Stimulated activated CD4-positive, alpha-beta T cell treated with anti-CD3 and anti-CD28 coated beads, Interleukin-4, amount 100 ng/mL, for 48 hours (primary cell): Measurements from ENCODE around the gene CERS5.
"Not testable (repeated sequence)": the region's sequence is repeated elsewhere in the genome, so short reads cannot be mapped to it uniquely, and the experiment has no call there.

Experiments
- DNase-seq, 2 donors: peaks; one replicate each; pipeline ENCODE4 v3.0.0-alpha.2; 2020; ENCODE audit warnings: low read depth in 2 of 2

CERS5 gene

GRCh38 chr12:50103767-50104321, 63.3 kb downstream of the CERS5 start, which contains the start of gene GPD1:
Gene GPD1, plus strand, starts transcription at chr12:50104008. Its CDS starts 43 bp downstream, at chr12:50104051.
- no peak for DNase-seq

GRCh38 chr12:50103351-50103750, 63.8 kb downstream of the CERS5 start:
- no peak for DNase-seq

- DNase-seq: no peak
These were observed 64.4 kb downstream of the CERS5 start for GRCh38 chr12:50102646-50103309.

GRCh38 chr12:50102131-50102531, 65.0 kb downstream of the CERS5 start:
- no peak for DNase-seq

- DNase-seq: no peak
These were observed 65.5 kb downstream of the CERS5 start for GRCh38 chr12:50101663-50102062.

DNA sequence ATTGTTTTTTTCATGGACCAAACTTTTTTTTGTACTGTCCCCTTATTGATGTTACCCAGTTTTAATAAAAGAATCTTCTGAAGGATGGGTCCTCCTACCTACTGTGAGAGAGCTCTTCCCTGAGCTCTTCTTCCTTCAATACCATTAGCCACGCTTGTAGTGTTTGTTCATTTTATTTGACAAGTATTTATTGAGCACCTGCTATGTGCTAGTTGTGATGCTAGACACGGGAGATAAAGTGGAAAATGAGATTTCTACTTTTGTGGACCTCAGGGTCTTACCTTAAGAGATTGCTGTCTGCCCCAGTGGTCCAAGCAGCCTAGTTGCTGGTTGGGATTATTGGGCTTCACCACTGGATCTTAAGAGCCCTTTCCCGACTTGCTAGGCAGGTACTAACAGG, 66.6 kb downstream of the CERS5 start:
- DNase-seq: no peak

DNA sequence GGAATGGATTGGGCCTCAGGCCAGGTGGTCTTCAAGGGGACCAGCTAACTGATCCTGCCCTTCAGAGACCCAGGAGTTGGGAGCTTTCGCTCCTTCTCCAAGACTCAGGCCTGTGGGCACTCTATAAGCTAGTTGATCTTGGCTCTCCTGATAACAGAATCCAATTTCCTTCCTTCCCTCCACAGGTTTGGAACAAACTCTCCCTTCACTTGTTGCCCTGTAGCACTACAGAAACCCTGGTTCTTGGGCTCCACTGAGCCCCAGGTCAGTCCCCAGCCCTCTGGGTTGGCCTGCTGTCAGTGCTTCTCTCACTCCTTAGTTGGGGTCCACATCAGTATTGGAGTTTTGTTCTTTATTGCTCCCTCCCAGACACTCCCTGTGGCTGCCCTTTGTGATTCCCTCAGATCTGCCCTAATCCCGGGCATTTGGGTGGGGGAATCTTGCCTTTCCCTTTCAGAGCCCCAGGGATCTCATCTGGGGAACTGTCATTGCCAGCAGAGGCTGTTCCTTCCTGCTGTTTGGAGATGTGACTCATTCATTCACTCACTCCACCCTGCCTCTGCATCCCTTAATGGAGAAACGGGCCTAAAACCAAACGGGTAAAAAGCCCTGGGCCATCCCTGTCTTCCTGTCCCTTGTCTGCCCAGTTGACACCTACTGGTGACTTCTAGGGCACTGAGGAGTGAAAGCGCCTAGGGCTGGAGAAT, 67.7 kb downstream of the CERS5 start:
- DNase-seq: no peak

DNA sequence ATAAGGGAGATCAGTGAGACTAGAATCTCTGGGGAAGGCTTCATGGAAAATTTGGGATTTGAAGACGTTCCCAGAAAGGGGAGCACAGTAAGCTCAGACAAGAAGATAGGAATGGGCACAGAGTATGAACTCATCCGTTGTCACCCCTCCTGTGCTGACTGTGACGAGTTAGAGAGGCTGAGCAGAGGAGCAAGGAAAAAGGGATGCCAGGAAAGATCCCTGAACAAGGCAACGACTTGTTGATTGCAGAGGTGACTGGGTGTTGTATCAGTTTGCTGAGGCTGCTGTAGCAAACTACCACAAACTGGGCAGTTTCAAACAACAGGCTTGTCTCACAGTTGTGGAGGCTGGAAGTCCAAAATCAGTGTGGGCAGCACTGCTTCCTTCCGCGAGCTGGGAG, 69.2 kb downstream of the CERS5 start:
- no peak for DNase-seq

DNA sequence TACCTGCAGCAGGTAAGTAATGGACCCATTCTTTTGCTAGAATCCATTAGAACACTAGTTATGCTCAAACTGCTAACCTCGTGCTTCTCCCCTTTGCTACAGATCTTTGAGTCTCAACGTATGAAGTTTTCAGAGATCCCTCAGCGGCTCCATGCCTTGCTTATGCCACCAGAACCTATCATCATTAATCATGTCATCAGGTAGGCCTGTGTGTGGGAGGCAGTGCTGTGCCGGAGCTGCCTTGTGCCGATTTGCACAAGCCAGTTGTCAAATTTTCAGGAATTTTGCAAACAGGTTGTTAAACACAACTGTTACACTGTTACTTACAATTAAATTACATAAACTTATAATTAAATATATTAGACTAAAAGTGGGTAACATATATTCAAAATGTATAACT, 76.8 kb downstream of the CERS5 start:
- no peak for DNase-seq

DNA sequence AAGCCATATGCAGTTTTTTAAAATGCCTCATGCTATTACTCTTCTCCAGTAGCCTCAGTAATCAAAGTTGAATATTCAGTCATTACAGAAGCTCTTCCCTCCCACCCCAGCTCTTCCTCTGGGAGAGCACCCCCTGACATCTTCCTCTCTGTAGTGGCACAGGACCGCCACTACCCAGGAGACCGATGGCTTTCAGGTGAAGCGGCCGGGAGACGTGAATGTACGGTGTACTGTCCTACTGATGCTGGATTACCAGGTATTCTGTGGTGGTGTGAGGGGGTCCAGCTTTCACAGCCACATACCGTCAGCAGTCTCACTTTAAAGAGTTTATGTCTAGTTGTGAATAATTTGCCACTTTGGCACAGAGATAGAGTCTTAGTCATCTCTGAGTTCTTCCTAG, 77.4 kb downstream of the CERS5 start:
- no peak for DNase-seq

GRCh38 chr12:50088577-50089335, 78.4 kb downstream of the CERS5 start:
- DNase-seq: peak in 1 of 2 donors; percentile 44

GRCh38 chr12:50087995-50088394, 79.2 kb downstream of the CERS5 start:
- no peak for DNase-seq

DNA sequence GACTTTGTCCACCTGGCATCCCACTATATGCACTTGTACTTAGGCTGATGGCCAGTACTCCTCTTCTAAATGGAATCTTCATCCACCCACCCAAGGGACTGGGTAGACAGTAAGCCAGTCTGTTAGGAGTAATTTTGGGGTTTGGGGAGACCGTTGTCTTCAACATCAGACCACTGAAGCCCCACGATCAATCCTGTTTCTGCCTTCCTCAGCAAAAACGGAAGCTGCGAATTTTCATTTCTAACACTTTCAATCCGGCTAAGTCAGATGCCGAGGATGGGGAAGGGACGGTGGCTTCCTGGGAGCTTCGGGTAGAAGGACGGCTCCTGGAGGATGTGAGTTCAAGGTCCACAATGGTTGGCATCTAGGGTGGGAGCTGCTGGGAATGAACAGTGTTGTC, 80.0 kb downstream of the CERS5 start:
- no peak for DNase-seq

- DNase-seq: no peak
These were observed 81.0 kb downstream of the CERS5 start for GRCh38 chr12:50086148-50086547.

DNA sequence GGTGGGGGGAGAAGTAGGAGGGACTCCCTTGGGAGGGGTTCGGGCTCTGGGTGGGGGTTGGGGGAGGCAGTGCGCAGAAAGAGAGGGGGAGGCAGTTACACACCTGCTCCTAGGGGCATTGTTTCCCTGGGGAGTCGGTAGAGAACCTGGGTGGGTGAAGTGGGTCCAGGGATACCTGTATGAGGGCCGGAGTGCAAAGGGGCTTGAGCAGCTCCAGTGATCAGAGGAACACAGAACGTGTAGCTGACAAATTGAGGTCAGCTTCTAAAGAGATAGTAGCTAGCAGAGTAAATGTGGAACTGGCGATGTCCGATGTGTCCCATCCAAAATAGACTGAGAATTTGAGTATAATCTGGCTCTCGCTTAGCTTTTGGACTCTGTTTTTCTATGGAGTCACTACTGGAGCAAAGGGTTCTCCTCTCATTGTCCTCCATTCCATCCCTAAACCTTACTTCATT, 81.5 kb downstream of the CERS5 start:
- DNase-seq: no peak

GRCh38 chr12:50084775-50085614, 82.2 kb downstream of the CERS5 start, which contains the start of gene SMARCD1:
Gene SMARCD1, plus strand, starts transcription at chr12:50085342. Its CDS starts 28 bp downstream, at chr12:50085370.
- DNase-seq: peak; percentile 73 to 83

DNA sequence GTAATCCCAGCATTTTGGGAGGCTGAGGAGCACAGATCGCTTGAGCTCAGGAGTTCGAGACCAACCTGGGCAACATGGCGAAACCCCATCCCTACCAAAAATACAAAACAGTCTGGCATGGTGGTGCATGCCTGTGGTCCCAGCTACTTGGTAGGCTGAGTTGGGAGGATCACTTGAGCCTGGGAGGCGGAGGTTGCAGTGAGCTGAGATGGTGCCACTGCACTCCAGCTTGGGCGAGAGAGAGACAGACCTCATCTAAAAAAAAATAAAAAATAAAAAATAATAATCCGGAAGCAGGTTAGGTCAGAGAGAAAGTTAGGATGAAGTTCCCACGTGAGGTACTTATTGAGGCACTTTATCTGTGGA, 82.8 kb downstream of the CERS5 start:
- DNase-seq: not testable (repeated sequence)

DNA sequence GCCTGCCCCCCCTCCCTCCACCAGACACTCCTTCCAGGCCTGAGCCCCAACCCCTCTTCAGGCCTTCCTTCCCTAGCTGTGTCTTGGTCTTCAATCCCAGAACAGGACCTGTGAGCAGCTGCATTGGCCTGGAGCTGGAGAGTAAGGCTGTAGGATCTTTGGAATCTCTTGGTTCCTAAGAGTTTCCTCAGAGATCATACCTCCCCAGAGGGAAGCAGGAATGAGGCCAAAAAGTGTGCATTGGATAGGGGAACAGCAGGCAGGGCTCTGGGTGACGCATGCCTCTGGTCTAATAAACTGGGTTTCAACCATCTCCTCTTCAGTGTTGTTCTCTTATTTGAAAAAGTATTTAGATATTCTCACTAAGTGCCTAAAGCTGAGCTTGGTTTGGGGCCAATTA, 83.9 kb downstream of the CERS5 start:
- DNase-seq: no peak

DNA sequence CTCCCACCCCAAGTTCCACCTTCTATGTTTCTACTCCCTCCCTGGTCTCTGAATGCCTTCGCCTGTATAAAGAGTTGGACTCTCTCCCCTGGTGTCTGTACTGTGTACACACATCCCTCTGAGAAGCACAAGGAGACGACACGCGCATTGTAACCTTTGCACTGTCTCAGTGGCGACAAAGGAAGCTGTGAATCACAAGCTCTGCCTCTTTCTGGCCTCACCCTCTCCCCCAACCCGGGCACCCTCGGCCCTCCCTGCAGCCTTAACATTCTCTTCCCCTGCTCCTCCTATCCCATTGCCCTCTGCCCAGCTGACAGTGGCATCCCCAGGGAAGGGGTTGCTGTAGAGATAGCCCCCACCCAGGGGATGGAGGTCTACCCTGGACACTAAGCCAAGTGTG, 84.5 kb downstream of the CERS5 start:
- no peak for DNase-seq

DNA sequence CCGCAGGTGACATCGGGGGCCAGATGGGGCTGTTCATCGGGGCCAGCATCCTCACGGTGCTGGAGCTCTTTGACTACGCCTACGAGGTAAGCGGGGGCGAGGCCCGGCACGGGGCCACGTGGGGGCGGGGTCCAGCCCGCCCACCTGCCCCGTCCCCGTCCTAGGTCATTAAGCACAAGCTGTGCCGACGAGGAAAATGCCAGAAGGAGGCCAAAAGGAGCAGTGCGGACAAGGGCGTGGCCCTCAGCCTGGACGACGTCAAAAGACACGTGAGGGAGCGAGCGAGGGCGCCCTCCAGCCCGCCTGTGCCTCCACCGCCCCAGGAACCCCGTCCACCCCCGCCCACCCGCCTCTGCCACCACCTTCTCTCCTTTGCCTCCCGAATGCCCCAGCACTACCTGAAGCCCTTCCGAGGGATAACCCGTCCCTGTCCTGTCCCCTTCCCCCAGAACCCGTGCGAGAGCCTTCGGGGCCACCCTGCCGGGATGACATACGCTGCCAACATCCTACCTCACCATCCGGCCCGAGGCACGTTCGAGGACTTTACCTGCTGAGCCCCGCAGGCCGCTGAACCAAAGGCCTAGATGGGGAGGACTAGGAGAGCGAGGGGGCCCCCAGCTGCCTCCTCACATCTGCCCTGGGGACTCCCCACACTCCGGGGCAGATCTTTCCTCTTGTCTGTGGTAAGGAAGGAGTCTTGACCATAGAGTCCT, 85.9 kb downstream of the CERS5 start:
- no peak for DNase-seq

DNA sequence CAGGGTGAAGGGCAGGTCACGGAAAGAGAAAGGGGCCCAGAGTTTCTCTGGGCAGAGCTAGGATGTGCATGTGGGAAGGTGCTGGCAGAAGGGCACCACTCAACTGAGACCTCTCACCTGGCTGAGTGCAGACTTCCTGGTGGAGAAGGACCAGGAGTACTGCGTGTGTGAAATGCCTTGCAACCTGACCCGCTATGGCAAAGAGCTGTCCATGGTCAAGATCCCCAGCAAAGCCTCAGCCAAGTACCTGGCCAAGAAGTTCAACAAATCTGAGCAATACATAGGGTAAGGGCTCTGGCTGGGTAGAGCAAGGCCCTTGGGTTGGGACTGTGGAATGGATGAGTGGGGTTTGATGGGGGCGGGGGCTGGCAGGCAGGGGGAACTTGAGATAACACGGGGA, 87.4 kb downstream of the CERS5 start:
- DNase-seq: no peak
